DMS153 treated with DMSO at 0.1 percent for 48 hours (cell line): ENCODE data around the gene LBH.
"Not testable (repeated sequence)": the region's sequence is repeated elsewhere in the genome, so short reads cannot be mapped to it uniquely, and the experiment has no call there.

Source experiments
- DNase-seq: peaks from one replicate; lab custom pipeline; 2025; ENCODE audit not compliant: unreplicated experiment; lab: John Stamatoyannopoulos, UW

LBH gene

GRCh38 chr2:30255466-30256408 is 24.4 kb downstream of the LBH start:
- DNase-seq: no peak

DNA sequence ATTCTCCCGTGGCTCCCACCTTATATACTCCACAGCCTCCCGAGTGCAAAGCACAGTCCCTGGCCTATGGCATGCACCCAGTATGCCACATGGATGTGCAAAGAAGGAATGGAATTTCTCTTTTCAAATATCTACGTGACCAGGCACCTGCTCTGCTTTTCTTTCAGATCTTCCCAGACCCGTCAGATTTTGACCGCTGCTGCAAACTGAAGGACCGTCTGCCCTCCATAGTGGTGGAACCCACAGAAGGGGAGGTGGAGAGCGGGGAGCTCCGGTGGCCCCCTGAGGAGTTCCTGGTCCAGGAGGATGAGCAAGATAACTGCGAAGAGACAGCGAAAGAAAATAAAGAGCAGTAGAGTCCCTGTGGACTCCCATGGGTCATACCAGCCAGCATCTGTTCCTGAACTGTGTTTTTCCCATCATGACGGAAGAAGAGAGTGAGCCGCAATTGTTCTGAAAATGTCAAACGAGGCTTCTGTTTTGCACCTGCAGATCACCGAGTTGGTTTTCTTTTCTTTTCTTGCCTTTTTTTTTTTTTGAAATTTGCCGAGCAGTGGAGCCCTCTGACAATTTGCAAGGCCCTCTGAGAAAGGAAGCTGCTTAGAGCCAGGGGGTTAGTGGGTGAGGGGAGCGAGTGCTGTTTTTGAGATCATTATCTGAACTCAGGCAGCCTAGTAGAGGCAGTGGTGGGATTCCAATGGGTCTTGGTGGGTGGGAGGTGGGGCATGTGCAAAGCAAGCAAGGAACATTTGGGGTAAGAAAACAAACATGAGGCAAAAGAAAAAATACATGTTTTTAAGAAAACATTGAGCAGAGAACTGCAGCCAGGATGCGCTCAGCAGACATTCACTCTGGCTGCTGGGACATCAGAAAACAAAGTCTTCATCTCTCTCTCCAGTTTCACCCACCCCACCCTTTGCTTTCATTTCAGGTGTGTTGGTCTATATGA is 26.2 kb downstream of the LBH start:
- no peak for DNase-seq

DNA sequence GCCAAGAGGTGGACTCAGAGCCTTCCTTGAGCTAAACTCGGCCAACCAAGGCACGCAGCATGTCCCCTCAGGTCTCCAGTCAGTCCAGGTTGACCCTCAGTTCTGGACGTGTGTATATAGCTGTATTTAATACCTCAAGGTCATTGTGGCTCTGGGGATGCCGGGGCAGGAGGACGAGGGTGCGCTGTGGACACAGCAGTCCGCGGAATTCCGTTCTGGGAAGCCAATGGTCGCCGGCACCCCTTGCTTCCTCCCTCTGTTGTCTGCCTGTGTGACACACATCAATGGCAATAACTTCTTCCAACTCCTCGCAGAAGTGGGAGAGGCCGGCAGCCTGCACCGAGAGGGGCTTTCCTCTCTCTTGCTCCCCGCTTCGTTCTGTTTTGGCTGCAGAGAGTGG is 27.7 kb downstream of the LBH start:
- no peak for DNase-seq

DNA sequence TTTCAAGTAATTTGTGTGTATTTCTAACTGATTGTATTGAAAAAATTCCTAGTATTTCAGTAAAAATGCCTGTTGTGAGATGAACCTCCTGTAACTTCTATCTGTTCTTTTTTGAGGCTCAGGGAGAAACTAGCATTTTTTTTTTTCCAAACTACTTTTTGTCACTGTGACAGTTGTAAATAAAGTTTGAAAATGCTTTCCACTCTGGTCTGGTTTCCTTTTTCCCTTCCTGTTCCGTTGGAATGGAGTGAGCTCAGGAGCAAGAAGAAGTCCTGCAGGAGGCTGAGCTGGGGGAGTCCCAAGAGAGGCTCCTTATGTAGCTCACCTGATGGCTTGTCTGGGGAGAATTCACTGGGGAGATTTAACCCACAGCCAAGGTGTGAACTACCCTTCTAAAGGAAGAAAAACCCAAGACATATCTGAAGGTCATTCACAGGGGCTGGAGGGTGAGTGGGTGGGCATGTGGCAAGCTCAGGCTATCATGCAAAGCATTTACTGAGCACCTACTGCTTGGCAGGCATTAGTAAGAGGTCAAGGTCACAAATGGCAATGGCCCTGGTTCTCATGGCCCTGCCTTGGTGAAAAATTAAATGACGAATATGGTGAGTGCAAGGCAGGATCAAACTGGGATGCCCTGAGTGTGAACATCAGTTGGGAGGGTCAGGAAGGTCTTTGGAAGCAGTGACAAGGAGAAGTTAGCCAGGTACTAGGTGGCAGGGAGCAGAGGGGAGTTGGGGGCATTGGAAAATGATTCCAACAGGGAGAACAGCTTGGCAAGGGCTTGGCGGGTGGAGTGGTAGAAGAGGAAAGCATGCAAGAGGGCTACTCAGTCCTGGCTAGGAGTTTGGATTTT is 28.7 kb downstream of the LBH start:
- DNase-seq: no peak

DNA sequence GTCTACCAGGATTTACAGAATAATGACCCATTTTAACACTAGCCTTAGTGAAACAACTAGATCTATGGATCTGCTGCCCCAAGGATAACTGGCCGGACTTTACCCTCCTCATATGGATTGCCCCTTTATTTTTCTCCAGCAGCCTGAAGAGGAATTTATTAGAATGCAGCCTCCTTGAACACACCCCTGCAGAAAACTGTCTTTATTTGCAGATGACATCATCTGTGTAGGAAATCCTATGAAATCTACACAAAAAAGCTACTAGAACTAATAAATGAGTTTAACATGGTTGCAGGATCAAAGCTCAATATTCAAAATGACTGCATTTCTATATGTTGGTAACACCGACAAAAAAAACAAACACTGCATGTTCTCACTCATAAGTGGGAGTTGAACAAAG is 29.6 kb downstream of the LBH start:
- DNase-seq: no peak

DNA sequence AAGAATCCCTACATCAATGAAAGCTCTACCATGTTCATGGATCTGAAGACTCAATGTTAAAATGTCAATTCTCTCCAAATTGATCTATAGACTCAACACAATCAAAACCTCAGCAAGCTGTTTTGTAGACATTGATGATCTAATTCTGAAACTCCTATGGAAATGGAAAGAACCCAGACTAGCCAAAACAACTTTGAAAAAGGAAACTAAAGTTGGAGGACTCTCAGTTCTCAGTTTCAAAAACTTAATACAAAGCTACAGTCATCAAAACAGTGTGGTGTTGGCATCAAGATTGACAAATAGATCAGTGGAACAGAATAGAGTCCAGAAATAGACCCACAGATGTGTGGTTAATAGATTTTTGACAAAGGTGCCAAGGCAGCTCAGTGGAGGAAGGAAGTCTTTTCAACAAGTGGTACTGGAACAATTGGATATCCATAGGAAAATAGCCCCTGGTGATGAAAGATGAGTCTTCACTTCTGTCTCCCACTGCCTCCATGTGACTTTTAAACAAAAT is 30.4 kb downstream of the LBH start:
- DNase-seq: no peak

DNA sequence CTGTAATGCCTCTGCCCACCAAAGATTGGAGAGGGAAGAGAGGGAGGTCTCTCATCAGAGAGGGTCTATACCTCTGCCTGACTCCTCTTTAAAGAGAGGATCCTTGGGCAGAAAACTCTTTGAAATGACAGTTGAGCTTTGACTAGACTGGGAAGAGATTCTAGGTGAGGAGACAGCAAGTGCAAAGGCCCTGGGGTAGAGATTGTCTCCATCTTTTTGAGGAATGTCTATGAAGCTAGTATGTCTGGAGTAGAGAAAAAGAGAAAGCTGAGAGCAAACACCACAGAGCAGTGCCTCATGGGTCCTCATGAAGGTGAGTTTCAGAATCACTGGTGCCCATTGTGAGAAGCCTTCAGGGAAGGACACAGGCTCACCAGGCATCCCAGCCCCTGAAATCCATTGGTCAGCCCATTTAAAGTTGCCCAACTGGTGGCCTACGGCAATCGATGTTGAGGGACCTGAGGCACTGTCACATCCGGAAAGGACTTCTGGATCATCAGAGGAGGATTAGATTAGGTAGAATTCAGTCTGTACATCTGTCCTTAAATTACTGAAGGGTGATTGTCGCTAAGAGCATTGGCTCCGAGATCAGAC is 31.5 kb downstream of the LBH start:
- no peak for DNase-seq

GRCh38 chr2:30264274-30264673 is 32.9 kb downstream of the LBH start:
- DNase-seq: no peak

DNA sequence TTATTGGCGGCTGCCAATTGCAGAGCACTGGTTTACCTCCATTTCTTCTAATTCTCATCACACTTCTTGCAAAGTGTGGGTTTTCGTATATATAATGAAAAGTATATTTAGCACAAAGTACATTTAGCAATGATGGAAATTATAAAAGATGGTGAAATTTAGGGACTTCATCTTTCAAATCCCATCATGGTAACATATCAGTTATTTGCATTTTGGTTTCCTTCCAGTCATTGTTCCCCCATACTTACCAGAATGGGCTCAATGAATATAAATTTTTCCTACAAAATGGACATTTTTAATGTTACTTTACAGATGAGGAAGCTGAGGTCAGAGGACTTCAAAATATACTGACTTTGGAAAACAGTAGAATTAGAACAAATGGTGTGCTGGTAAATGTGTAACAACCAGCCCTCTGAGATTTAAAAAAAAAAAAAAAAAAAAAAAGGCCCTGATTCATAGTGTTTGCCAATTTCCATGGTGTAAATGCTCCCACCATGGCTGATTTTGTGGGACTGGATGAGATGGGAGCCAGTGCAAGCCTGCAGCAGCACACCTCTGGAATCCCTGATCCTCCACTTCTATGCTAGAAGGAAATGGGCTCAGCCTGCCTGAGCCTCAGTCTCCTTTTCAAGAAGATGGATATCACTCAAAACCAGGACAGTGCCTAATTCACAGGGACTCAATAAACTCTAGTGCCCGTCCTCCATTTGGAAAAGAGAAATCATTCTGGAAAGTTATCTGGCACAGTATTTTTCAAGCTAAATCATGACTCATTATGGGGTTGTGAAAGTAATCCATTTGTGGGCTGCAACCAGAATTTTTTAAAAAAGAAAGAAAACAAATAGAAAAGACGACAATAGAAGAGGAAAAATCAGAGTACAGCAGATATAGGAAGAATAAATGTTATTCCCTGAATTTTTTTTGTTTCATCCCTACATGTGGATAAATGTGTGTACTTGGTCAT is 34.0 kb downstream of the LBH start:
- no peak for DNase-seq

GRCh38 chr2:30266051-30266621 is 34.8 kb downstream of the LBH start:
- DNase-seq: no peak

- DNase-seq: no peak
Measured at GRCh38 chr2:30266705-30267104, 35.4 kb downstream of the LBH start.

DNA sequence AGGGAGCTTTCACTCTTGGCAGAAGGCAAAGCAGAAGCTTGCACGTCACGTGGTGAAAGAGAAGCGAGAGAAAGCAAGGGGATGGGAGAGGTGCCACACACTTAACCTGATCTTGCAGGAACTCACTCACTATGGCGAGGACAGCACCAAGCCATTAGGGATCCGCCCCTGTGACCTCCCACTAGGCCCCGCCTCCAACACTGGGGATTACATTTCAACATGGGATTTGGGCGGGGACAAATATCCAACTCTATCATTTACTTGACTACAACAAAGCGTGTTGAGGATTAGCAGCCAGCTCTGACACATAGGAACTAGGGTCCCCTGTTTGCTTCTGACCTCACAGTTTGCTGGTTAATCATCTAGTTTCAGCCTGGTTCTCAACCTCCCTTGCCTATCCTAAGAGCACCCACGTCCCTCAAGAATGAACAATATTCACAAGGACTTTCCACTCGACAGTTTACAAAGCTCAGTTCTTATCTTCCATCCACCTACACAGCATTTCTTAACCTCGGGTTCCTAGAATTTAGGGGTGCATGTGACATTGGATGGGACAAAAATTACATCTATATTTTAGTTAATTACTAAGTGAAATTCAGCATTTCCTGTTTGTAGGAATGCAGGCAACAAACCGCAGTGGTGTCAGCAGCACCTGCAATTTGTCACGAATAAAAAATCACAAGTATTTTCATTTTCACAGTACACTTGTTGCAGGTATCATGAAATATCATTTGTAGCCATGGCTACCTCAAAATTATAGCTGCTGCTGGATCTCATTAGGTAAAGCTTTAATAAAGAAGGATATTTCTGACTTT is 36.0 kb downstream of the LBH start:
- DNase-seq: no peak

GRCh38 chr2:30268296-30268871 is 37.0 kb downstream of the LBH start:
- DNase-seq: no peak

DNA sequence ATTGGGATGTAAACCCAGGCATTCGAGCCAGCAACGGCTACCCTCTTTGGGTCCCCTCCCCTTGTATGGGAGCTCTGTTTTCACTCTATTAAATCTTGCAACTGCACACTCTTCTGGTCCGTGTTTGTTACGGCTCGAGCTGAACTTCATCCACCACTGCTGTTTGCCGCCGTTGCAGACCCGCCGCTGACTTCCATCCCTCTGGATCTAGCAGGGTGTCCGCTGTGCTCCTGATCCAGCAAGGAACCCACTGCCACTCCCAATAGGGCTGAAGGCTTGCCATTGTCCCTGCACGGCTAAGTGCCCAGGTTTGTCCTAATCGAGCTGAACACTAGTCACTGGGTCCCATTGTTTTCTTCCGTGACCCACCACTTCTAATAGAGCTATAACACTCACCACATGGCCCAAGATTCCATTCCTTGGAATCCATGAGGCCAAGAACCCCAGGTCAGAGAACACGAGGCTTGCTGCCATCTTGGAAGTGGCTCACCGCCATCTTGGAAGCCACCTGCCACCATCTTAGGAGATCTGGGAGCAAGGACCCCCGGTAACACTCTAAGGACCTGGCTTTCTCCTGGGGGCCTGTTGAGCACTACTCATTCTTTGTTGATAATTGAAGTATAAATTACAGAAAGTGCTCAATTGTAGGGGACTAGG is 37.9 kb downstream of the LBH start:
- not testable (repeated sequence) for DNase-seq

DNA sequence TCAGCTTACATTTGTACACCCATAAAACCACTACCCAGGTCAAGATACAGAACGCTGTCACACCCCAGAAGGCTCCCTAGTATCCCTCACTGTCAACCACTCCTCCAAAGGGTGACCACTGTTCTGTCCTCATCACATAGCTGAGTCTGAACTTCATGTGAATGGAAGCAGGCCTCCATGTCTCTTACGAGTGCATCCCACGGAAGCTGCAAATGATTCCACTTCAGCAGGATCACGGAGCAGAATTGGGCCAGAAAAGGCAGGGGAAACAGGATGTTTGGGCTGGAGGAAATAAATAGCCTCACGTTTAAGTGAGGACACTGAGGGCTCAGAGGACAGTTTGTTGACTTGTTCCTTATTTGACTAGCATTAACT is 38.4 kb downstream of the LBH start:
- DNase-seq: no peak

DNA sequence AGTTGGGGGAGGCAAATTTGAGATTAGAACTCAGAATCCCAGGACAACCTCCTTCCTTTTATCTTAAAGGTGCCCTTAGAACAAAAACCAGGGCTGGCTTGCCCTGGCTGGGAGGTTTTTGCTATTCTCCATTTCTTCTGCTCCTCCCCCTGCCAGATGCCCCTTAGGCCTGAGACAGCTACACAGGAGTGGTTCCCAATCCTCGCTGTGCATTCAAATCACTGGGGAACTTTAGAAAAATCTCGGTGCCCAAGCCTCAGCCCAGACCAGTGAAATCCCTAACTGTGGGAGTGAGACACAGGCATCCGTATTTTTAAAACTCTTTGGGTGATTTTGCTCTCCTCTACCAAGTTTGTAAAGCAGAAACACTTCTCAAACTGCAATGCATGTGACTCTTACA is 38.8 kb downstream of the LBH start:
- DNase-seq: no peak

DNA sequence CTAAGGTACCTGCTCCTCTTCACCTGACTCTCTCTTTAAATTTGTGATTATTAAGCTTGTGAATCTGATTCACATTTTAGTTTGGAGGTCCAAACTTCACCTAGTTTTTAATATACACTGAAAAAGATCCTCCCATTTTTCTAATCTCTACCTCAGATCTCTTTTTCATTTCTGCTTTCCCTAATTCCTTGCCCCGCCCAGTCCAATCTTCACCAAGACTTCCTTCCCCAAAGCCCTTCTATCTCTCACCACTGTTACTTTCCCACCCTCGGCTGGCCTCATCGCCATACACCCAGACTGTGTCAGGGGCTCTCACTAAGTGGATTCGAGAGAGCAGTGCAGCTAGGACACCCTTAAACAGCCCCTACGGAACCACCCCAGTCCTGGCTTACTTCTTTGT is 40.0 kb downstream of the LBH start:
- no peak for DNase-seq
